Neuronal stem cell (in vitro differentiated cells): ENCODE measurements around the gene SURF1.

ENCODE experiments used
- DNase-seq: peaks from one replicate; pipeline ENCODE4 v3.0.0-alpha.2; 2013; ENCODE audit warnings: low spot score
- H2AFZ ChIP-seq: one replicate; pipeline ENCODE4 v1.6.1; 2013; ENCODE audit warnings: mild to moderate bottlenecking, low read length, inconsistent platforms
- H2AK5ac ChIP-seq: 2 replicates; pipeline ENCODE4 v1.6.1; 2013; ENCODE audit warnings: low read depth, mild to moderate bottlenecking, inconsistent platforms, low read length, moderate library complexity, mixed read lengths
- H2BK120ac ChIP-seq: 2 replicates; pipeline ENCODE4 v1.6.1; 2013; ENCODE audit warnings: low read depth, mild to moderate bottlenecking, inconsistent platforms, low read length, moderate library complexity, mixed read lengths
- H2BK12ac ChIP-seq: one replicate; pipeline ENCODE4 v1.6.1; 2013; ENCODE audit warnings: low read length, inconsistent platforms
- H2BK15ac ChIP-seq: 2 replicates; pipeline ENCODE4 v1.6.1; 2013; ENCODE audit warnings: mild to moderate bottlenecking, low read length, inconsistent platforms, mixed read lengths
- H2BK5ac ChIP-seq: one replicate; pipeline ENCODE4 v1.6.1; 2013; ENCODE audit warnings: inconsistent platforms, mild to moderate bottlenecking, low read length, moderate library complexity
- H3K14ac ChIP-seq: one replicate; pipeline ENCODE4 v1.6.1; 2013; ENCODE audit warnings: low read length, inconsistent platforms
- H3K18ac ChIP-seq: 2 replicates; pipeline ENCODE4 v1.6.1; 2013; ENCODE audit warnings: low read length, inconsistent platforms
- H3K23ac ChIP-seq: 2 replicates; pipeline ENCODE4 v1.6.1; 2013; ENCODE audit warnings: low read depth, mild to moderate bottlenecking, mixed read lengths, low read length, inconsistent platforms; ENCODE audit not compliant: poor library complexity
- H3K27ac ChIP-seq: replicated peaks from 3 replicates; pipeline ENCODE4 v1.5.1; 2013; ENCODE audit warnings: low read length, inconsistent platforms
- H3K27me3 ChIP-seq, 3 experiments: 2 replicates each; pipeline ENCODE4 v1.6.1; 2013; ENCODE audit warnings: low read length in 3 of 3, mild to moderate bottlenecking in 2 of 3, inconsistent platforms in 1 of 3, low read depth in 1 of 3, mixed read lengths in 1 of 3, moderate library complexity in 1 of 3; ENCODE audit not compliant: control insufficient read depth in 3 of 3, insufficient read depth in 3 of 3
- H3K36me3 ChIP-seq, 2 donors: replicated peaks in 1 of 2; 2 replicates each; pipeline ENCODE4 v1.6.1; 2013; ENCODE audit warnings: low read length in 2 of 2; ENCODE audit not compliant: control insufficient read depth in 2 of 2, insufficient read depth in 2 of 2
- H3K4ac ChIP-seq: 2 replicates; pipeline ENCODE4 v1.6.1; 2013; ENCODE audit warnings: inconsistent platforms, mild to moderate bottlenecking, low read length, moderate library complexity
- H3K4me1 ChIP-seq, 2 donors: 1 replicate in 1 of 2; 2 replicates in 1 of 2; pipeline ENCODE4 v1.6.1; 2013; ENCODE audit warnings: low read length in 2 of 2, low read depth in 1 of 2; ENCODE audit not compliant: control insufficient read depth in 2 of 2, insufficient read depth in 1 of 2
- H3K4me2 ChIP-seq: one replicate; pipeline ENCODE4 v1.6.1; 2013; ENCODE audit warnings: mild to moderate bottlenecking, low read length, inconsistent platforms; ENCODE audit not compliant: insufficient read depth, poor library complexity, severe bottlenecking
- H3K4me3 ChIP-seq, 2 donors: 2 replicates each; pipeline ENCODE4 v1.5.1; 2013; ENCODE audit warnings: low read length in 2 of 2, mild to moderate bottlenecking in 2 of 2, inconsistent platforms in 1 of 2, moderate library complexity in 1 of 2
- H3K79me1 ChIP-seq: one replicate; pipeline ENCODE4 v1.6.1; 2013; ENCODE audit warnings: low read depth, mild to moderate bottlenecking, inconsistent platforms, low read length, moderate library complexity
- H3K9ac ChIP-seq: one replicate; pipeline ENCODE4 v1.6.1; 2013; ENCODE audit warnings: mild to moderate bottlenecking, low read depth, low read length, inconsistent platforms; ENCODE audit not compliant: poor library complexity
- H3K9me3 ChIP-seq, 2 donors: replicated peaks in 1 of 2; 2 replicates each; pipeline versions ENCODE3 to v1.6.1; 2013; ENCODE audit warnings: low read length in 2 of 2, mild to moderate bottlenecking in 2 of 2, inconsistent platforms in 1 of 2, low read depth in 1 of 2, mixed read lengths in 1 of 2, moderate library complexity in 1 of 2; ENCODE audit not compliant: control insufficient read depth in 2 of 2, insufficient read depth in 1 of 2
- H4K8ac ChIP-seq: one replicate; pipeline ENCODE4 v1.6.1; 2013; ENCODE audit warnings: low read depth, mild to moderate bottlenecking, inconsistent platforms, low read length, moderate library complexity
- H4K91ac ChIP-seq: one replicate; pipeline ENCODE4 v1.6.1; 2013; ENCODE audit warnings: low read length, low read depth, mild to moderate bottlenecking, inconsistent platforms; ENCODE audit not compliant: poor library complexity
- WGBS, 2 donors: extraction: QIAGEN DNeasy Blood & Tissue Kit; methylation state at CpG; one replicate each; pipeline ENCODE4 v1.1.7; 2013; ENCODE audit warnings: missing lambda C conversion rate in 2 of 2, mixed read lengths in 1 of 2; ENCODE audit not compliant: insufficient read length in 2 of 2, insufficient replicate concordance in 1 of 2; ENCODE audit errors: extremely low coverage in 2 of 2; 5-methylcytosine and 5-hydroxymethylcytosine counted together

Gene SURF1

DNA sequence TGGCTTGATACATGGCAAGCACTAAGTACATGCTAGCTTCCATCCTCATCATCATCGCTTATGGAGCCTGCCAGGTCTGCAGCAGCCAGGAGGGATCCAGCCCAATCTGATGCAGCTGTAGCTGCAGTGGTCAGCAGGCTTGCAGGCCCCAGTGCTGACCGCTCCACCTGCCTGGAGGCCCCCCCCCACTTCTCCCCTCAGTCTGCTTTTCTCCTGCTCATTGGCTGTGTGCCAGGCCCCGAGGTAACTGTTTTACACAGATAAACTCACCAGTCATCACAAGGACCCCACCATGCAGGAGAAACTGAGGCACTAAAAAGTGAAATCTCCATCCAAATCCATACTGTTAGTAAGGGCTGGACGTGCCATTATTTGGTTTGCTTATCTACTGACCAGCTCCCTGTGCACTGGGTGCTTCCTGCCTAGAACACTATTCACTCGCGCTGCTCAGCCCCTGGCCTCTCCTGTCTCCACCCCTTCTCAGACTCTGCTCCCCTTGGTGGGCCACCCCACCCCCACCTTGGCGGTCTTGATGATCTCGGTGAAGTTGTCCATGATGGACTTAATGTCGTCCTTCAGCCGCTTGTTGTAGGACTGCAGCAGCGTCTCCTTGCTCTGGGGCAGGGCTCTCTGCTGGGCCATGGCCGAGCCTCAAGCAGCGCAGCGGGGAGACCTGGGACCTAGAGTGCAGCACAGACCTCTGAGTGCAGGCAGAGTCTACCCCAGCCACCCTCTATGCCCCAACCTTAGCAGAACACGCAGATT, 10.1 kb downstream of the SURF1 start:
- Histone ChIP-seq H3K14ac (no peak overlapping the region), H2BK5ac (peak overlapping the region; percentile 2), H2BK12ac (no peak overlapping the region), H3K79me1 (peaks cover 25% of the 10 kb centered on the region), H3K27ac (no peak overlapping the region), H3K4ac (no peak overlapping the region), H4K91ac (no peak overlapping the region), H3K23ac (peak overlapping the region; percentile 8), H2BK15ac (no peak overlapping the region), H4K8ac (no peak overlapping the region), H3K36me3 (peaks cover 71 to 81% of the 10 kb centered on the region in 2 donors), H2AFZ (no peak overlapping the region), H3K27me3 (no peaks in the 10 kb centered on the region), H3K18ac (peak overlapping the region; percentile 18), H3K4me2 (peak overlapping the region; percentile 86), H2AK5ac (no peak overlapping the region), H3K9me3 (no peaks in the 10 kb centered on the region), H3K4me1 (peaks cover 7 to 15% of the 10 kb centered on the region in 2 donors), H3K4me3 (peak overlapping the region; percentile 89 to 100), H2BK120ac (no peak overlapping the region), H3K9ac (peak overlapping the region; percentile 92)
- WGBS, 2 donors: no CpG with 5 or more reads among the region's 15 CpGs
- no peak for DNase-seq

DNA sequence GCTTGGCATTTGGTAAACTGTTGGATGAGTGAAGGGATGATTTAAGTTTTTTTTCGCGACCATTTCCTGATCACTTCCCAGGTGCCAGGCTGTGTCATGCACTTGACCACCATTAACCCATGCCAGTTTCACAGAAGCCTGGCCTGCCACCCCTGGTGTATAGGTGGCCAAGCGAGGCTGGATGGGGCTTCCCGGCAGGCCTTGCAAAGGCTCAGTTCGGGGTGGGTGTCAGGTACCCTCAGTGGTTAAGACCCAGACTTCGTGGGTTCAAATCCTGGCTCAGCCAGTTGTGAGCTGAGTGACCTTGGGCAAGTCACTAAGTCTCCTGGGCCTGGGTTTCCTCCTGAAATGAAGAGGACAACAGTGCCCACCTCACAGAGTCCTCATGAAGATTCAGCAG, 10.7 kb downstream of the SURF1 start:
- Histone ChIP-seq H3K4me2 (no peak overlapping the region), H3K27ac (no peak overlapping the region), H3K18ac (no peak overlapping the region), H3K36me3 (peaks cover 70 to 81% of the 10 kb centered on the region in 2 donors), H3K9me3 (no peaks in the 10 kb centered on the region), H4K8ac (no peak overlapping the region), H2BK15ac (no peak overlapping the region), H3K79me1 (peaks cover 25% of the 10 kb centered on the region), H2BK12ac (no peak overlapping the region), H2AK5ac (no peak overlapping the region), H3K9ac (no peak overlapping the region), H3K4me3 (peak overlapping the region in 1 of 2 donors; percentile 59), H2AFZ (no peak overlapping the region), H3K14ac (no peak overlapping the region), H4K91ac (no peak overlapping the region), H2BK120ac (no peak overlapping the region), H3K27me3 (no peaks in the 10 kb centered on the region), H3K4me1 (peaks cover 7 to 15% of the 10 kb centered on the region in 2 donors), H3K4ac (no peak overlapping the region), H3K23ac (no peak overlapping the region), H2BK5ac (no peak overlapping the region)
- no CpG with 5 or more reads among the region's 6 CpGs for WGBS, 2 donors
- DNase-seq: no peak

DNA sequence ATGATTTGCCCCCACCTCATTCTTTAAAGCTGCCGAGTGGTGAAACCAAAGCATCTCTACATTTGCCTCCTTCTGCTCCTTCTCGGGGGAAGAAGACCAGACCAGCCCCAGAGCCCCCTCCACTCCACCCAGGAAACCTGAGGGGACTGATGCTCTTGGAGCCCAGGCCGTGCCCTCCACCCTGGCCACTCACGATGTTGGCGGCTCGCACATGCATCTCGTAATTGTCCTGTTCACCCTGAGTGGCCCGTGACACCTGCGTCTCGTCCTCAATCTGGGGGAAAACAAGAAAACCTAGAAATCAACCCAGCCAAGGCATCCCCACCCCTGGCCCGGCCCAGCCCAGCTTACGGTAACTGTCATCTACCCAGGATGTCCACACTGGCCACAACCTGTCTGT, 11.3 kb downstream of the SURF1 start:
- Histone ChIP-seq H3K14ac (no peak overlapping the region), H3K27me3 (no peaks in the 10 kb centered on the region), H3K9me3 (no peaks in the 10 kb centered on the region), H4K91ac (no peak overlapping the region), H3K79me1 (peaks cover 25% of the 10 kb centered on the region), H2BK120ac (no peak overlapping the region), H2AFZ (no peak overlapping the region), H3K4ac (no peak overlapping the region), H3K27ac (no peak overlapping the region), H3K4me1 (peaks cover 7 to 15% of the 10 kb centered on the region in 2 donors), H2BK12ac (no peak overlapping the region), H2BK5ac (no peak overlapping the region), H2AK5ac (no peak overlapping the region), H4K8ac (no peak overlapping the region), H3K23ac (no peak overlapping the region), H3K9ac (no peak overlapping the region), H3K4me3 (no peak overlapping the region), H2BK15ac (no peak overlapping the region), H3K36me3 (peaks cover 70 to 81% of the 10 kb centered on the region in 2 donors), H3K4me2 (no peak overlapping the region), H3K18ac (no peak overlapping the region)
- DNase-seq: no peak
- no CpG with 5 or more reads among the region's 12 CpGs for WGBS, 2 donors

DNA sequence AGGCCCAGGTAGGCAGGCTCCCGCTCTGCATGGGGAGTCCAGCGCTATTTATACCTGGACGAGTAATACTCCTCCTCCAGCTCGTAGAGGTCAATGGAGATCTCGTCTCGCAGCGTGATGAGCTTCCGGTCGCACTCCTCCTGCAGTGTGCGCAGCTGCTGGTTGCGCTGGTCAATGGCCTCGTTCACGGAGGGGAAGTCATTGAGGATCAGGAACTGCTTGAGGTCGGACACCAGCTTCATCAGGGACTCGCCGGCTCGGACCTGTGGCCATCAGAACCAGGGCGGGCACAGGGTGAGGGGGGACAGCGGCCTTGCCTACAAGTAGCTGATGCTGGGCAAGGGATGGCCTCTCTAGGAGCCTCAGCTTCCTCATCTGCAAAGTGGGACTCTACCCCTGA, 12.2 kb downstream of the SURF1 start:
- WGBS, 2 donors: no CpG with 5 or more reads among the region's 19 CpGs
- Histone ChIP-seq H3K4me3 (no peak overlapping the region), H2BK12ac (no peak overlapping the region), H3K79me1 (peaks cover 24% of the 10 kb centered on the region), H3K27ac (no peak overlapping the region), H4K91ac (no peak overlapping the region), H3K23ac (peak overlapping the region; percentile 1), H3K4ac (no peak overlapping the region), H3K18ac (no peak overlapping the region), H3K4me2 (no peak overlapping the region), H2AFZ (no peak overlapping the region), H3K9ac (no peak overlapping the region), H2AK5ac (no peak overlapping the region), H3K4me1 (peaks cover 5 to 8% of the 10 kb centered on the region in 2 donors), H3K36me3 (peaks cover 69 to 81% of the 10 kb centered on the region in 2 donors), H2BK5ac (no peak overlapping the region), H2BK15ac (no peak overlapping the region), H4K8ac (no peak overlapping the region), H2BK120ac (no peak overlapping the region), H3K14ac (no peak overlapping the region), H3K27me3 (no peaks in the 10 kb centered on the region), H3K9me3 (no peaks in the 10 kb centered on the region)
- DNase-seq: no peak
